ENCODE measurements around the gene MYCBP2. TPM values are rescaled to one million over a fixed set of nuclear protein-coding genes. Genes with fewer than 3 reads are reported as not detected.
A peak's percentile ranks its signal among the peaks of the same experiment; 100 is the strongest.
"Not testable (repeated sequence)": the region's sequence is repeated elsewhere in the genome, so short reads cannot be mapped to it uniquely, and the experiment has no call there.

Gene MYCBP2
- total RNA-seq, 1 donor from 2014 or later, result 43.7 TPM

GRCh38 chr13:77026255-77026860, 300.5 kb downstream of the MYCBP2 start:
- intact Hi-C loops (cut with DNase I), result no loop called here
- DNase-seq, result peak; percentile 94
- peak; percentile 79 for ATAC-seq (ENCODE audit: poor library complexity)

GRCh38 chr13:77022341-77022740, 304.6 kb downstream of the MYCBP2 start:
- ATAC-seq (ENCODE audit: poor library complexity) (no peak), DNase-seq (no peak)
- intact Hi-C loops (cut with DNase I), result no loop called here

- DNase-seq, result no peak
- ATAC-seq (ENCODE audit: poor library complexity), result no peak
- intact Hi-C loops (cut with DNase I), result no loop called here
Observed at GRCh38 chr13:77019756-77020155, 307.1 kb downstream of the MYCBP2 start.

GRCh38 chr13:77016888-77017623, 309.8 kb downstream of the MYCBP2 start:
- ATAC-seq (ENCODE audit: poor library complexity), result peak; percentile 47
- DNase-seq, result no peak
- intact Hi-C loops (cut with DNase I), result no loop called here

GRCh38 chr13:77016251-77016812, 310.6 kb downstream of the MYCBP2 start:
- peak; percentile 42 for ATAC-seq (ENCODE audit: poor library complexity)
- intact Hi-C loops (cut with DNase I), result no loop called here

GRCh38 chr13:77014906-77015685, 311.8 kb downstream of the MYCBP2 start:
- DNase-seq, result no peak
- no peak for ATAC-seq (ENCODE audit: poor library complexity)
- intact Hi-C loops (cut with DNase I), result no loop called here

More at GRCh38 chr13:77016251-77016812, 310.6 kb downstream of the MYCBP2 start:
- no peak for DNase-seq

- no peak for DNase-seq
- no peak for ATAC-seq (ENCODE audit: poor library complexity)
- intact Hi-C loops (cut with DNase I), result no loop called here
Observed at GRCh38 chr13:77013853-77014542, 312.9 kb downstream of the MYCBP2 start.

- intact Hi-C loops (cut with DNase I); DNase-seq; ATAC-seq (ENCODE audit: poor library complexity): not testable (repeated sequence)
Observed at GRCh38 chr13:77009719-77010118, 317.2 kb downstream of the MYCBP2 start.

- ATAC-seq (ENCODE audit: poor library complexity) (peak; percentile 76), DNase-seq (no peak)
- intact Hi-C loops (cut with DNase I), result no loop called here
Observed at GRCh38 chr13:77009011-77009410, 317.9 kb downstream of the MYCBP2 start.

- ATAC-seq (ENCODE audit: poor library complexity), result peak; percentile 69
- DNase-seq; intact Hi-C loops (cut with DNase I): not testable (repeated sequence)
Observed at GRCh38 chr13:77008337-77008736, 318.6 kb downstream of the MYCBP2 start.

- DNase-seq (no peak), ATAC-seq (ENCODE audit: poor library complexity) (peak; percentile 66)
Observed at GRCh38 chr13:77002590-77003190, 324.2 kb downstream of the MYCBP2 start.

GRCh38 chr13:77001963-77002587, 324.8 kb downstream of the MYCBP2 start:
- peak; percentile 26 for ATAC-seq (ENCODE audit: poor library complexity)
- intact Hi-C loops (cut with DNase I), result no loop called here
- no peak for DNase-seq

More at GRCh38 chr13:77002590-77003190, 324.2 kb downstream of the MYCBP2 start:
- intact Hi-C loops (cut with DNase I), result no loop called here

GRCh38 chr13:77001540-77001939, 325.4 kb downstream of the MYCBP2 start:
- intact Hi-C loops (cut with DNase I), result no loop called here
- ATAC-seq (ENCODE audit: poor library complexity), result no peak
- no peak for DNase-seq

- intact Hi-C loops (cut with DNase I), result no loop called here
- no peak for ATAC-seq (ENCODE audit: poor library complexity)
- no peak for DNase-seq
Observed at GRCh38 chr13:77000475-77000874, 326.4 kb downstream of the MYCBP2 start.
